ENCODE measurements around the gene CPA2. TPM values are rescaled to one million over a fixed set of nuclear protein-coding genes. Genes with fewer than 3 reads are reported as not detected.

Gene CPA2
- total and polyA plus RNA-seq, 2 of the 4 experiments (the other 2 are of a cell fraction) = 0.05 TPM; not detected in 1

- H3K56ac ChIP-seq (ENCODE audit: extremely low read depth, insufficient read depth, low read length) = no peak overlapping the region
- BruUV-seq (replicated peaks) = no TSS peak
- no peak overlapping the region for H2BK120ac ChIP-seq (ENCODE audit: low read depth, low read length)
- no peak overlapping the region for H3K23ac ChIP-seq (ENCODE audit: low read depth, low read length)
- DNase-seq = no peak
- dilution Hi-C loops (cut with HindIII; ENCODE audit: low sequenced_read_pairs, unreplicated experiment) = no loop called here
- no CpG with 5 or more reads among the region's 1 CpG for WGBS, 2 experiments (ENCODE audit: extremely low coverage in 2 of 2, insufficient read length in 1 of 2)
- ChIA-PET POLR2A (ENCODE audit: unreplicated experiment) (no interaction called here), CTCF (no interaction called here)
- no peak overlapping the region for H4K5ac ChIP-seq (ENCODE audit: low read depth, low read length)
- no peak overlapping the region for H3K4me2 ChIP-seq (ENCODE audit: low read depth, low read length)
- no peak overlapping the region for H2BK5ac ChIP-seq (ENCODE audit: low read depth, low read length, poor library complexity, severe bottlenecking)
- no peak overlapping the region for H3K14ac ChIP-seq (replicated peaks; ENCODE audit: low read depth, low read length)
- no peaks in the 10 kb centered on the region for H3K9me1 ChIP-seq (ENCODE audit: insufficient read depth, low read length)
- H3K4me1 ChIP-seq (ENCODE audit: control insufficient read depth, insufficient read depth, low read length) = no peaks in the 10 kb centered on the region; the same call in 1 of the 2 replicates
- in situ Hi-C loops (cut with MboI; ENCODE audit: low sequenced_read_pairs) = no loop called here
- TF ChIP-seq NFE2L2 (IDR thresholded peaks at IDR 0.05; ENCODE audit: low read depth, low read length) = no peak
- TF ChIP-seq POLR2A (IDR thresholded peaks at IDR 0.05; ENCODE audit: low read depth, low read length) = no peak
- TF ChIP-seq CEBPB (IDR thresholded peaks at IDR 0.05; ENCODE audit: low read depth, low read length) = no peak
- no peak for TF ChIP-seq MAFK (IDR thresholded peaks at IDR 0.05; ENCODE audit: low read depth, low read length)
- TF ChIP-seq RAD21 (IDR thresholded peaks at IDR 0.05; ENCODE audit: low read length) = no peak
- TF ChIP-seq FOS (IDR thresholded peaks at IDR 0.05; ENCODE audit: low read depth, low read length) = no peak
- no peak for TF ChIP-seq MXI1 (IDR thresholded peaks at IDR 0.05; ENCODE audit: borderline replicate concordance, low read depth, low read length)
- TF ChIP-seq MAZ (IDR thresholded peaks at IDR 0.05; ENCODE audit: borderline replicate concordance, low read depth, low read length) = no peak
- no peak for TF ChIP-seq USF2 (IDR thresholded peaks at IDR 0.05; ENCODE audit: low read depth, low read length)
- no peak for TF ChIP-seq RFX5 (IDR thresholded peaks at IDR 0.05; ENCODE audit: low read depth, low read length)
- no peak for TF ChIP-seq BHLHE40 (IDR thresholded peaks at IDR 0.05; ENCODE audit: low read depth, low read length)
- TF ChIP-seq CHD1 (IDR thresholded peaks at IDR 0.05; ENCODE audit: low read depth, low read length) = no peak
- no peak for TF ChIP-seq ELK1 (IDR thresholded peaks at IDR 0.05; ENCODE audit: borderline replicate concordance, low read depth, low read length)
- H3K18ac ChIP-seq (ENCODE audit: low read depth, low read length) = no peak overlapping the region
- H3K27me3 ChIP-seq (ENCODE audit: control insufficient read depth, insufficient read depth, low read length) = no peaks in the 10 kb centered on the region; the same call in 1 of the 2 replicates
- H2AFZ ChIP-seq (replicated peaks; ENCODE audit: low read length, poor library complexity) = no peak overlapping the region
- H3K9ac ChIP-seq (ENCODE audit: low read depth, low read length) = no peak overlapping the region
- H2AK9ac ChIP-seq (replicated peaks; ENCODE audit: low read depth, low read length, poor library complexity) = no peak overlapping the region
- H3K27ac ChIP-seq (ENCODE audit: insufficient read depth, low read length) = no peak overlapping the region
- no peak overlapping the region for H3K4me3 ChIP-seq (ENCODE audit: insufficient read depth, low read depth, low read length)
- H3K4ac ChIP-seq (ENCODE audit: low read depth, low read length) = no peak overlapping the region
- H2BK15ac ChIP-seq (ENCODE audit: low read depth, low read length) = no peak overlapping the region
- H2AK5ac ChIP-seq (ENCODE audit: low read depth, low read length) = no peak overlapping the region
- no peak overlapping the region for H4K91ac ChIP-seq (ENCODE audit: insufficient read depth, low read depth, low read length)
- ATAC-seq (ENCODE audit: low read depth) = no peak
- H2BK20ac ChIP-seq (ENCODE audit: low read depth, low read length) = no peak overlapping the region
- no peaks in the 10 kb centered on the region for H3K36me3 ChIP-seq (ENCODE audit: control insufficient read depth, insufficient read depth, low read length)
- no peak overlapping the region for H4K8ac ChIP-seq (ENCODE audit: low read depth in 2 of 2, low read length in 2 of 2)
- H3K9me3 ChIP-seq (ENCODE audit: control insufficient read depth, insufficient read depth, low read length) = no peaks in the 10 kb centered on the region
- no peaks in the 10 kb centered on the region for H3K79me1 ChIP-seq (ENCODE audit: low read depth in 1 of 2, low read length in 2 of 2)
- intact Hi-C loops (cut with micrococcal nuclease) = no loop called here
- H4K20me1 ChIP-seq (ENCODE audit: insufficient read depth, low read length) = no peaks in the 10 kb centered on the region
Observed at GRCh38 chr7:130226333-130226732, 40.3 kb upstream of the CPA2 start.
